GM21528 (cell line): ENCODE data around the gene GALNT6.
"Not testable (repeated sequence)": the region's sequence is repeated elsewhere in the genome, so short reads cannot be mapped to it uniquely, and the experiment has no call there.

Experiments used
- ATAC-seq: cut with Tn5 transposase; IDR thresholded peaks from one replicate; pipeline ENCODE4 v1.9.1; 2021; ENCODE audit warnings: mild to moderate bottlenecking, moderate library complexity; ENCODE audit not compliant: unreplicated experiment, low FRiP score

Gene GALNT6

DNA sequence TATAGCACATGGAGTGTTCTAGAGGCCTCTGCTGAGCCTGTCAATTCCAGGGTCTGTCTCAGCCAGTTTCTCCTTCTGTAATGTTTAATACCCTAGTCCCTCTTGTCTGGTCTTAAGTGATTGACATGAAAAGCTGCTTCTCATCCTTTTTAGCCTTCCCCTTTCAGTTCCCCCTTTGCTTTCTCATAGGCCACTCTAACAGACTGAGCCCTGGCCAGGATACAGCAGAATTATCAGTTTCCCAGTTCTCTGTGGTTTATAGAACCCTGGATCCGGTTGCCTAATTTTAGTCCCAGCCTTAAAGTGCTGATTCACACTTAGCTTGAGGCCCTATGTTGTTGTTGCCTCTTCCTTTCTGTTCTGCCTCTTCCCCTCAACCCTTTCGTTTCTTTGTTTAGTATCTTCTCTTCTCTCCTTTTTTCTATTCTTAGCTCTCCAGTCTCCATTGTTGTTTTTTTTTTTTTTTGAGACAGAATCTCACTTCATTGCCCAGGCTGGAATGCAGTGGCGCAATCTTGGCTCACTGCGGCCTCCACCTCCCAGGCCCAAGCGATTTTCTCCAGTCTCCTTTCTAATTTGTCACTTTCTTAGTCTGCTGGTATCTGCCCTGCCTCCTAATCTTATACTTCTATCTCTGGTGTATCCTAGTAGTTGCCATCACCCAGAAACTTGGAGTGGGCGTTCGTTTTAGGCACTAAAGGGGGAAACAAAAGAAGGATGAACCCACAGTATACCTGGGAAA, 64.3 kb downstream of the GALNT6 start:
- peak; percentile 48 for ATAC-seq

DNA sequence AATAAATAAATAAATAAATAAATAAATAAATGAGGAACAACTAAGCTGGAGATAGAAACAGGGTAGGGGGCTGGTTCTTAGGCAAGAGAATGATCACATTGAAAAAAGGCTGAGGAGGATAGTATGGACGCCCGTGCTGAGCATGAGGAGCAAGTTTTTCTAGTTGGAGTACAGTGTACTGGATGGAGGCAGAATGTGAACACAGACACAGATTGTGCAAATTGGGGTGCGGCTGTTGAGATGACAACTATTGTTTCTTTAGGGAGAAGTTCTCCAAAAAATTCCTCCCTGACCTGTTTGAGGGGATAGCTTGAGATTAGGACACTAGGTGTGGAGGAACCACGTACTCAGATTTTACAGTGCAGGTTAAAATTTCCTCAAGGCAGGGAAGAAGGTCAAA, 66.3 kb downstream of the GALNT6 start:
- no peak for ATAC-seq

- ATAC-seq, result peak; percentile 48
These were observed 67.0 kb downstream of the GALNT6 start, which contains the start of gene BIN2 for GRCh38 chr12:51323966-51324895. Gene BIN2 (minus strand): TSS chr12:51324174. CDS start chr12:51324102, 72 bp downstream.

DNA sequence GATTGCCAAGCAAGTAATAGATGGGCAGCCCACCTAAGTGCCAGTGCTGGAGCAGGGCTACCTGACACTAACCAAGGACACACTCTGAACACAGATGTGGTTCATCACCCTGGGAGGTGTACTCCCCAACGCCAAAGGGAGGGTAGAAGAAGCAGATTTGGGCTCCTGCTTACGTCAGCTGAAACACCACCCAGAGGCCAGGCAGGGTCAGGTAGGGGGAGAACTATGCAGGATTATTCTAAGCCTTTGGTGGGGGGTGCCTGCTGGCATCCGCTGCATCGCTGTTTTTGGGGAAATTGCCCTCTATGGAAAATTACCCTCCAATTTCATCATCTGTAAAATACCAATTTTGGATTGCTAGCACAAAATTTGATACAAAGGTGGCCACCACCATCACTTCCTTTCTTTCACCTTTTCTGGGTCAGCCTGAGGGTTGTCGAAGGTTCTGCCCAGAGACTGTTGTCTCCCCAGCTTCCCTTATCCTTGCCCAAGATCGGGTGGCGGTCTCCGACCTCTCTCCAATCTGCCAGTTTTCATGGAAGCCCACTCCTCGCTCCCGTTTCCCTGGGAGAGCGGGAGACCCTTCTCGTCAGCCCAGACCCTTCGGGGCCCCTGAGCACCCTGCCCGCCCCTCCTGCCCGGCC, 67.8 kb downstream of the GALNT6 start:
- ATAC-seq, result peak; percentile 12

- no peak for ATAC-seq
These were observed 68.8 kb downstream of the GALNT6 start for GRCh38 chr12:51322452-51322851.

- ATAC-seq, result no peak
These were observed 69.3 kb downstream of the GALNT6 start for GRCh38 chr12:51321882-51322281.

DNA sequence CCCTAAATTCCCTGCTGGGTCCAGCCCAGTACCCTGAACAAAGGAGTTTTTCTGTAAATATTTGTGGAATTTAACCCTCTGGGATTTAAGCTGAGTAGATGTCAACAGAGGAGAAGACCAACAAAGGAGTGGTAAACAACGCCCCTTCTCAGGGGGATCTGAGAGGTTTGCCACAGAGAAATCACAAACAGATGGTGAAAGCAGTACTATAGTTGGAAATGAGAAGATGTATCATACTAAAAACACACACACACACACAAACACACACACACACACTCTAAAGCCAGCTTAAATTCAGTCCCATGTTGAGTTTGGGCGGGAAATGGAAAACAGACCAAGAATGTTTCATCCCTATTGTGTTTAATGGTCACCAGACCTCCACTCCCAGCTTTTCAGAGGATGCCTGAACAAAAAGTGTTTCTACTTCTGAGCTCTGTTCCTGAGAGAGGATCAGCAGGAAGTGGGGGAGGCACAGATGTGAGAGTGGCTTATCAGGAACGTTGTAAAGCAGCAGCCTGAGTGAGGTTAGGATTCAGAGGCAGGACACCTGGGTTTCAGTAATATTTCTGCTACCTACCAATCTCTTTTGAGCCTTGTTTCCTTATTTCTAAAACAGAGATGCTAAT, 70.4 kb downstream of the GALNT6 start:
- no peak for ATAC-seq

GRCh38 chr12:51320311-51320694, 70.9 kb downstream of the GALNT6 start:
- ATAC-seq, result no peak

- no peak for ATAC-seq
These were observed 72.2 kb downstream of the GALNT6 start for GRCh38 chr12:51318846-51319599.

DNA sequence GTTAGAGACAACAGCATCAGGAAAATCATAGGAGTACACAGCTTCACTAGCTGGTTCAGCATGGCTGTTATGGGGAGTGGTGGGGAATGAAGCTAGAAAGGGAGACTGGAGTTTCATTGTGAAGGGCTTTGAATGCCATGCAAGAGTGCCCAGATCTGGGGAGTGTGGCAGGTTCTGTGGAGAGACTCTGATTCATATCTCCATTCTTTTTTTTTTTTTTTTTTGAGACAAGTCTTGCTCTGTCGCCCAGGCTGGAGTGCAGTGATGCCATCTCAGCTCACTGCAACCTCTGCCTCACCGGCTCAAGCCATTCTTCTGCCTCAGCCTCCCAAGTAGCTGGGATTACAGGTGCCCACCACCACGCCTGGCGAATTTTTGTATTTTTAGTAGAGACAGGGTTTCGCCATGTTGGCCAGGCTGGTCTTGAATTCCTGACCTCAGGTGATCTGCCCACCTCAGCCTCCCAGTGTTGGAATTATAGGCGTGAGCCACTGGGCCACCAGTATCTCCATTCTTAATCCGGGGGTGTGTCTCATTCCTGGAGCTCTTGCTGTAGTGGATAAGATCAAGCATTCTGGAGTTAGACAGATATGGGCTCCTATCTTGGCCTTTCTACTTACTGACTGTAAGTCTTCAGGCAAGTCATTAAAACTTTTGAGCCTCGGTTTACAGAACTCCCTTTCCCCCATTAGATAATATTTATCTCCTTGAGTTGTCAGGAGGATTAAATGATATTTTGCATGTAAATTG, 73.0 kb downstream of the GALNT6 start:
- ATAC-seq, result not testable (repeated sequence)

- ATAC-seq, result no peak
These were observed 79.8 kb downstream of the GALNT6 start for GRCh38 chr12:51311389-51311788.

DNA sequence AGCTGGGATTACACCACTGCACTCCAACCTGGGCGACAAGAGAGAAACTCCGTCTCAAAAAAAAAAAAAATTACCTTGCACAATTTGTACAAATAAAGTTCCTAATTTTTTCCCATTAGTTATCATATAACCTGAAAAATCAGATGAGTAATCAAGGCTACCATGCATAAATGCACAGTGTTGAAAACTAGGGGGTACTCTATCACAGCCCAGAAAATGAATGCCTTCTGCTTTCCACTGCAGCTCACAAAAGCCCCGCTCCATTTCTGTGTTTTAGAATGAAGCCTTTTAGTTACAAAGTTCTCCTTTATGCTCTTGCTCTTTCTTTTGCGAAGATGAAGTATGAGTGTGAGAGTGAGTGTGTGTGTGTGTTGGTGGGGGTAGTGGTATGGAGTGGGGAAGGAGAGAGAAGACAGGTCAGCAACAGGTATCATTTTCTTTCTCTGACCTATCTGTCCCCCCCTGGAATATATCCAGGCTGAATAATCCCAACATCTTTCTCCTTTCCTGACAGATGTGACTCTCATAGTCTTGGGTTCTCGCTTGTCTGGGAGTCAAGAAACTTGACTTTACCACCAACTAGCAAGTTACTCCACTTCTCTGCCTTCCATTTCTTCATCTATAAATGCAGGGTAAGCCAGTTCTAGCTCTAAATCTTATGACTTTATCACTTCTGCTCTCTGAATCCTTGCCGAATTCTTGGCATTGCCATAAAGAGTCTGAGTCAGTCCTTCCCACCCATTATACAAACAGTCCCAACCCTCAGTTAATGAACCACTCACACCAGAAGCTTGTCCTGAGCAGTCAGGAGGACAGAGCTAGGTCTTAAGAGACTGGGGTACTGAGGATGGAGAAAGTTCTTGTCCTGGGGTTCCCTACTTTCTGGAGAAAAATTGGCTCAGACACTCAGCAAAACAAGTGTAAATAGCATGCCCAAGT, 83.3 kb downstream of the GALNT6 start:
- no peak for ATAC-seq

- ATAC-seq, result no peak
These were observed 84.7 kb downstream of the GALNT6 start for GRCh38 chr12:51306507-51306906.
